ENCODE data around the gene RASD2.

RASD2 gene

DNA sequence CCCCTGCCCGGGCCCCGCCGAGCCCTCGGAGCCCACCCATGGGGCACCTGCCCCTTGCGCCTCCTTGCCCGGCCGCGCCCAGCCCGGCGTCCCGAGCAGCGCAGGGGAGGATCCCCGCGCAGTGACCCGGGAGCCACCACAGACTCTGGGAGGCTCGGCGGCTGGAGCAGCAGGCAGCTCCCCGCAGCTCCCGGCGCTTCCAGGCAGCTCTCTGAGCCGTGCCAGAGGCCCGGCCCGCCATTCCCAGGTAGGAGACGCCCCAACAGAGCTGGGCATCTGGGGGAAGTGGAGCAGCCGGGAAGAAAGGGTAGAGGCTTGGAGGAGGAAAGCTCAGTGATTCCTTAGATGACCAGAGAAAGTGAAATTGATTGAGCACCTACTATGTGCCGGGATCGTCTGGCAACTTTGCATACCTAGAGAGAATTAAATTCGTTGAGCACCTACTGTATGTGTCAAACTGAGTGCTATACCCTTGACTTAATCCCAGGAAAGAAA, 670 bp downstream of the RASD2 start:
- no peak for DNase-seq (ENCODE audit: low read depth, low spot score)

GRCh38 chr22:35542157-35542938, 1.7 kb downstream of the RASD2 start:
- DNase-seq (ENCODE audit: low read depth, low spot score) = no peak

- DNase-seq (ENCODE audit: low read depth, low spot score) = no peak
These were observed 2.4 kb downstream of the RASD2 start for GRCh38 chr22:35542939-35543516.

- DNase-seq (ENCODE audit: low read depth, low spot score) = no peak
These were observed 3.1 kb downstream of the RASD2 start for GRCh38 chr22:35543702-35544101.

GRCh38 chr22:35544189-35544588, 3.6 kb downstream of the RASD2 start:
- DNase-seq (ENCODE audit: low read depth, low spot score) = no peak

GRCh38 chr22:35544827-35545226, 4.2 kb downstream of the RASD2 start:
- DNase-seq (ENCODE audit: low read depth, low spot score) = no peak

DNA sequence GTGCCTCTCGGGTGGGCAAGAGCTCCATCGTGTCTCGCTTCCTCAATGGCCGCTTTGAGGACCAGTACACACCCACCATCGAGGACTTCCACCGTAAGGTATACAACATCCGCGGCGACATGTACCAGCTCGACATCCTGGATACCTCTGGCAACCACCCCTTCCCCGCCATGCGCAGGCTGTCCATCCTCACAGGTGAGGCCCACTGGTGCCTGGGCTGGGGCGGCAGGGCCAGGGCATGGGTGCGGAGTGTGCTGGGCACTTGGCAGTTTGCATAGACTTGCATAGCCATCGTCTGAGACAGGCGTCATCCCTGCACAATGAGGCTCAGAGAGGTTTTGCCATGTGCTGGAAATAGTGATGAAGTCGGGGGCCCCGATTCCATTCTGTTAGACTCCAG, 6.3 kb downstream of the RASD2 start:
- DNase-seq (ENCODE audit: low read depth, low spot score) = no peak

DNA sequence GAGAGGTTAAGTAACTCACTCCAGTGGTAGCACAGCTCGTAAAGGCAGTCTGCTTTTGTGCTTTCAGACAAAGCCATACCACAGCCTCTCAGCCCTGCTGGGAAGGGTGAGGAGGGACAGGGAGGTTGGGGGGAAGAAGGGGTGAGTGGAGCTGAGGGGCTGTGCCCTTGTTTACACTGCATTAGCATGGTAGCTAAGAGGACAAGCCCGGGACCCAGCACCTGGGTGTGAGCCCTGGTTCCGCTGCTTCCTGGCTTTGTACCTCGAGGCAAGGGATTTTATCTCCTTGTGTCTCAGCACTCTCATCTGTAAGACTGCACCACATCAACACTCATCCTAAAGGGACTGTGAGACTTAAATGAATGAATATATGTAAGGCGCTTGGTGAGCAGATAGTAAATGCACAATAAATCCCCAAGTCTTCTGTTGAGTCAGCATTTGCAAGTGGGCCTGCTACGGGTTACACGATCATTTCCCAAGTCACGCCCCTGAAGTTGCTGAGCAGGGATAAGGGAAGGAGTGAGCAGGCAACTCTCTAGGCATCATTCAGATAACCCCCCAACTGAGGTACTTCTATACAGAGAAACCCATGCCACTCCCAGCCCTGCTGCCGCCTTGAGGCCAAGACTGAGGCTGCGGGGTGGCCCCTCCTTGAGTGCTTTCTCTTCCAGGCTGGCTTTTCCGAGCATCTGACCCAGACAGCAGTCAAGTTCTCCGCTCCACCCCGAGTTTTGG, 7.5 kb downstream of the RASD2 start:
- DNase-seq (ENCODE audit: low read depth, low spot score) = peak; percentile 67

DNA sequence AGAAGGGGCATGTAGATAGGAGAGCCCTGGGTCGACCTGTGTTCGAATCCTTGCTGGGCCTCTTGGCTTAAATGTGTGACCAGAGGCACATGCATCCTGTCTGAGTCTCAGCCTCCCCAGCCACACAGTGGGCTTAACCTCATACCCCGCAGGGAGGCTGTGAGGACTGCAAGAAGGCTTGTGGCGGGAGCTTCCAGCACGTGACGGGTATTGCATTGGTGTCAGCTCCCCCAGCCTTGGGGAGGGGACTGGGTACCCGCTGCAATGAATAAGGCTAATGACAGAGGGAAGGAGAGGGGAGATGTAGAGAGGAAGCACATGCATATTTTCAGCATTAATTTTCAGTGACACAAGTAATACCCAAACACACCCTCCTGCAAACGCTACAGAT, 8.1 kb downstream of the RASD2 start:
- no peak for DNase-seq (ENCODE audit: low read depth, low spot score)

GRCh38 chr22:35549328-35549727, 8.7 kb downstream of the RASD2 start:
- no peak for DNase-seq (ENCODE audit: low read depth, low spot score)

DNA sequence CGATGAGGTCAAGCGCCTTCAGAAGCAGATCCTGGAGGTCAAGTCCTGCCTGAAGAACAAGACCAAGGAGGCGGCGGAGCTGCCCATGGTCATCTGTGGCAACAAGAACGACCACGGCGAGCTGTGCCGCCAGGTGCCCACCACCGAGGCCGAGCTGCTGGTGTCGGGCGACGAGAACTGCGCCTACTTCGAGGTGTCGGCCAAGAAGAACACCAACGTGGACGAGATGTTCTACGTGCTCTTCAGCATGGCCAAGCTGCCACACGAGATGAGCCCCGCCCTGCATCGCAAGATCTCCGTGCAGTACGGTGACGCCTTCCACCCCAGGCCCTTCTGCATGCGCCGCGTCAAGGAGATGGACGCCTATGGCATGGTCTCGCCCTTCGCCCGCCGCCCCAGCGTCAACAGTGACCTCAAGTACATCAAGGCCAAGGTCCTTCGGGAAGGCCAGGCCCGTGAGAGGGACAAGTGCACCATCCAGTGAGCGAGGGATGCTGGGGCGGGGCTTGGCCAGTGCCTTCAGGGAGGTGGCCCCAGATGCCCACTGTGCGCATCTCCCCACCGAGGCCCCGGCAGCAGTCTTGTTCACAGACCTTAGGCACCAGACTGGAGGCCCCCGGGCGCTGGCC, 11.0 kb downstream of the RASD2 start:
- DNase-seq (ENCODE audit: low read depth, low spot score) = no peak

DNA sequence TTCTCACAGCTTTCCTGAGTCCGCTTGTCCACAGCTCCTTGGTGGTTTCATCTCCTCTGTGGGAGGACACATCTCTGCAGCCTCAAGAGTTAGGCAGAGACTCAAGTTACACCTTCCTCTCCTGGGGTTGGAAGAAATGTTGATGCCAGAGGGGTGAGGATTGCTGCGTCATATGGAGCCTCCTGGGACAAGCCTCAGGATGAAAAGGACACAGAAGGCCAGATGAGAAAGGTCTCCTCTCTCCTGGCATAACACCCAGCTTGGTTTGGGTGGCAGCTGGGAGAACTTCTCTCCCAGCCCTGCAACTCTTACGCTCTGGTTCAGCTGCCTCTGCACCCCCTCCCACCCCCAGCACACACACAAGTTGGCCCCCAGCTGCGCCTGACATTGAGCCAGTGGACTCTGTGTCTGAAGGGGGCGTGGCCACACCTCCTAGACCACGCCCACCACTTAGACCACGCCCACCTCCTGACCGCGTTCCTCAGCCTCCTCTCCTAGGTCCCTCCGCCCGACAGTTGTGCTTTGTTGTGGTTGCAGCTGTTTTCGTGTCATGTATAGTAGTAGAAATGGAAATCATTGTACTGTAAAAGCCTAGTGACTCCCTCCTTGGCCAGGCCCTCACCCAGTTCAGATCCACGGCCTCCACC, 11.7 kb downstream of the RASD2 start:
- peak; percentile 92 for DNase-seq (ENCODE audit: low read depth, low spot score)

DNA sequence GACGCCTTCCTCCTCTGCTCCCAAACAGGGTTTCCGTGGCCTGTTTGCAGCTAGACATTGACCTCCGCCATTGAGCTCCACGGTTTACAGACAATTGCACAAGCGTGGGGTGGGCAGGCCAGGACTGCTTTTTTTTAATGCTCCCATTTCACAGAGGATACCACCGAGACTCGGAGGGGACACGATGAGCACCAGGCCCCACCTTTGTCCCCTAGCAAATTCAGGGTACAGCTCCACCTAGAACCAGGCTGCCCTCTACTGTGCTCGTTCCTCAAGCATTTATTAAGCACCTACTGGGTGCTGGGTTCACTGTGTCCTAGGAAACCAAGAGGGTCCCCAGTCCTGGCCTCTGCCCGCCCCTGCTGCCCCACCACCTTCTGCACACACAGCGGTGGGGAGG, 12.2 kb downstream of the RASD2 start:
- DNase-seq (ENCODE audit: low read depth, low spot score) = no peak

DNA sequence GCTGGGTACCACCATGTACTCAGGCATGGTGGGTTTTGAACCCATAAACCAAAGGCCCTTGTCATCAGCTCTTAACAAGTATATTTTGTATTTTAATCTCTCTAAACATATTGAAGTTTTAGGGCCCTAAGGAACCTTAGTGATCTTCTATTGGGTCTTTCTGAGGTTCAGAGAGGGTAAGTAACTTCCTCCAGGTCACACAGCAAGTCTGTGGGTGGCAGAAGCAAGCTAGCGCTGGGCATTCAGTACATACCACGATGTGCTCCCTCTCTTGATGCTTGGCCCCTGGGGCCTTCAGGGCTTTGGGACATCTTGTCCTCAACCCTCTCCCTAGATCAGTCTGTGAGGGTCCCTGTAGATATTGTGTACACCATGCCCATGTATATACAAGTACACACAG, 12.7 kb downstream of the RASD2 start:
- DNase-seq (ENCODE audit: low read depth, low spot score) = no peak

DNA sequence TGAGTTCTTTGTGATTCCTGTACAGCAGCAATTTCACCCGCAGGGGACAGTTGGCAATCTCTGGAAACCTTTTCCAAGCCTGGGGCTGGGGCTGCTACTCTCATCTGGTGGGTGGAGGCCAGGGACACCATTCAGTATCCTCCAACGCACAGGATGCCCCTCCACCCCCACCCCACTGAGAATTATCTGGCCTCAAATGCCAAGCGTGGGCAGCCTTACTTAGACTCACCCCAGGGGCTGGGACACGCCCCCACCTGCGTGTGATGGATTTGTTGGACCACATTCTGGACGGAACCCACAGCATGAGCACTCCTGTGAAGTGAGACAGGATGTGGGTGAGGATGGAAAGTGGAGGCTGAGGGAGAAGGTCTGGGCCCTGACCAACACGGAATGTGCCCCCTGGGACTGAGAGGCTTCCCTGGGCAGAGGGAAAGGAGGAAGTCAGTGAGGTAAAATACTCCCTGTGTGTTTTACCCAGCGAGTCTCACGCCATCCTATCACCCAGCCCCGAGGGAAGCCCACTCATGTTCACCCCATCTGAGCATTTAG, 13.7 kb downstream of the RASD2 start:
- no peak for DNase-seq (ENCODE audit: low read depth, low spot score)

DNA sequence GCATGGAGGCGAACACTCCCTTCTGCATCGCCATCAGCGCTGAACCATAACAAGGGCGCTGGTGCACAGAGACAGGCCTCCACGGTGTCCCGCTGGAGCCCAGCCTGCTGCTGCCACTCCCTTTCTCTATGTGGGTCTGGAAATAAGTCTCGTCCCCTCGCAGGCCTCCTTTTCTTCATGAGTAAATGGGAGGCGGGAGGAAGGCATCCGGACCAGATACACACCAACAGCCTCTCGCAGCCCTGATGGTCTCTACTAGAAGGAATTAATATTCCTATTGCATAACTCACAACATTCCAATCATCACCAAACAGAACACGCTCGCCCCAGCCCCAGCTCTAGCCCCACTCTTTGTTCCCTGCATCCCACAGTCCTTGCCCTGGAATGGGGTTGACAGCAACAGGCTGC, 14.9 kb downstream of the RASD2 start:
- DNase-seq (ENCODE audit: low read depth, low spot score) = no peak

GRCh38 chr22:35555946-35556547, 15.4 kb downstream of the RASD2 start:
- DNase-seq (ENCODE audit: low read depth, low spot score) = no peak

DNA sequence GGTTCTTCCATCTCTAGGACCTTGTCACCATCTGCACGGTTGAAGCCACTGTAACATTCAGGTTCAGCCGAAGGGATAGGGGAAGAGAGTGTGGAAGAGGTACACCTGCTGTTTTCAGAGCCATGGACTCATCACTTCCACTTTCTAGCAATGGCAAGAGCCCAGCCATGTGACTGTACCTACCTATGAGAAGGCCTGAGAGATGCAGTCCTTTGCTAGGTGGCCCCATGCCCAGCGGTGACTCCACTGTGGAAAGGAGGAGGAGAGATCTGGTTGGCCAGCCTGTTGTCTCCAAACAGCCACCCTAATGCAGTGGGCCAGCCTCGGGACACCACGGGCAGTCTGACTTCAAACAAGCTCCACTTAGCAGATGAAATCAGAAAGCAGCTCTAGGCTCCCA, 16.0 kb downstream of the RASD2 start:
- DNase-seq (ENCODE audit: low read depth, low spot score) = no peak

DNA sequence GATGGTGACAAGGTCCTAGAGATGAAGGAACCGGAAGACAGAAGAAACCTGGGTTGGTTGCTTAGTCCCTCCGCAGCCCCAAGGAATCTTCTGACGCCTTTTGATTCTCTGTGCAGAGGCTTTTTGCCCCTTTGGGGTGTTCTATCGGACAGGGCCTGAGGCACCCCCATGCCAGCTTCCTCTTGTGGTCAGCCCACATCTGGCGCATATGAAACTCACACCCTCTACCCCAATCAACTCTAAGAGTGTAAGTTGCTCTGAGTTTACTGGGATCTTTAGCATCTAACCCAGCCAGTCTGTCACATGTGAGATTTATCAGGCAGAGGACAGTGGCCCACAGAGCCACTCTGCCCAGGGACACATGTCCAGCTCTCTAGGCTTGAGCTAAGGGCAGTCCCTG, 17.4 kb downstream of the RASD2 start:
- DNase-seq (ENCODE audit: low read depth, low spot score) = no peak

GRCh38 chr22:35558719-35559118, 18.1 kb downstream of the RASD2 start:
- no peak for DNase-seq (ENCODE audit: low read depth, low spot score)
